Superior temporal gyrus (tissue), 1 donor: Measurements from ENCODE around the gene SEMA6A.

Experiments used
- DNase-seq: peaks from one replicate; pipeline ENCODE4 v3.0.0-alpha.2; 2016; ENCODE audit errors: extremely low spot score

SEMA6A gene

GRCh38 chr5:116495786-116496357 is 78.8 kb downstream of the SEMA6A start:
- DNase-seq: no peak

- no peak for DNase-seq
Measured at GRCh38 chr5:116494784-116495450, 79.7 kb downstream of the SEMA6A start.

GRCh38 chr5:116492776-116493175 is 81.8 kb downstream of the SEMA6A start:
- no peak for DNase-seq

GRCh38 chr5:116492016-116492623 is 82.5 kb downstream of the SEMA6A start:
- no peak for DNase-seq

GRCh38 chr5:116488356-116489041 is 86.1 kb downstream of the SEMA6A start:
- no peak for DNase-seq

- peak; percentile 77 for DNase-seq
Measured at GRCh38 chr5:116487045-116487444, 87.6 kb downstream of the SEMA6A start.

GRCh38 chr5:116486588-116486987 is 88.0 kb downstream of the SEMA6A start:
- DNase-seq: no peak

GRCh38 chr5:116484645-116485044 is 90.0 kb downstream of the SEMA6A start:
- DNase-seq: no peak

GRCh38 chr5:116482394-116482793 is 92.2 kb downstream of the SEMA6A start:
- no peak for DNase-seq

- DNase-seq: no peak
Measured at GRCh38 chr5:116480894-116481510, 93.6 kb downstream of the SEMA6A start.

- DNase-seq: no peak
Measured at GRCh38 chr5:116479776-116480675, 94.6 kb downstream of the SEMA6A start.

GRCh38 chr5:116478491-116478890 is 96.1 kb downstream of the SEMA6A start:
- no peak for DNase-seq

GRCh38 chr5:116476897-116477537 is 97.6 kb downstream of the SEMA6A start:
- DNase-seq: no peak

GRCh38 chr5:116475338-116475737 is 99.3 kb downstream of the SEMA6A start:
- no peak for DNase-seq

- DNase-seq: no peak
Measured at GRCh38 chr5:116473706-116474105, 100.9 kb downstream of the SEMA6A start.

GRCh38 chr5:116472274-116472673 is 102.3 kb downstream of the SEMA6A start:
- no peak for DNase-seq

- no peak for DNase-seq
Measured at GRCh38 chr5:116469631-116470030, 105.0 kb downstream of the SEMA6A start.

- DNase-seq: no peak
Measured at GRCh38 chr5:116468583-116468982, 106.0 kb downstream of the SEMA6A start.

- DNase-seq: no peak
Measured at GRCh38 chr5:116467465-116467843, 107.2 kb downstream of the SEMA6A start.

- DNase-seq: no peak
Measured at GRCh38 chr5:116466727-116467464, 107.7 kb downstream of the SEMA6A start.
